RKO (cell line): ENCODE results near the gene COL9A1.

Source experiments
- DNase-seq: peaks from one replicate; pipeline ENCODE4 v3.0.0-alpha.2; 2016; ENCODE audit warnings: low spot score

The COL9A1 gene

GRCh38 chr6:70171236-70171635, 131.6 kb downstream of the COL9A1 start:
- no peak for DNase-seq

GRCh38 chr6:70168681-70169377, 134.1 kb downstream of the COL9A1 start:
- no peak for DNase-seq
